T-cell (primary cell): ENCODE measurements around the gene ELOVL7. TPM values are rescaled to one million over a fixed set of nuclear protein-coding genes. Genes with fewer than 3 reads are reported as not detected.

ENCODE experiments used
- ATAC-seq, 4 experiments: fragments of 200-7000 bp in 3 of 4; fragments of 150-1000 bp in 1 of 4; cut with Tn5 transposase; replicated peaks in 1 of 4; 1 replicate in 3 of 4; 2 replicates in 1 of 4; pipeline ENCODE4 v1.10.0; 2021; ENCODE audit warnings: moderate library complexity in 3 of 4, mild to moderate bottlenecking in 2 of 4, moderate number of reproducible peaks in 1 of 4
- CTCF ChIA-PET, 2 donors: fragments of 300-600 bp; sonication (Branson Sonifier 250); formaldehyde crosslinking; loops; one replicate each; lab custom pipeline; 2022; ENCODE audit warnings: antibody characterized with exemption in 2 of 2; lab: Charles Lee
- POLR2A ChIA-PET, 2 donors: fragments of 300-600 bp; sonication (Branson Sonifier 250); formaldehyde crosslinking; loops; one replicate each; lab custom pipeline; 2022; ENCODE audit warnings: antibody characterized with exemption in 2 of 2; lab: Charles Lee
- DNase-seq, 35 experiments: peaks; one replicate each; pipeline versions ENCODE4 v3.0.0 to v3.0.0-alpha.2; 2013 to 2023
- H3K27ac ChIP-seq: one replicate; pipeline ENCODE4 v1.5.1; 2013; ENCODE audit warnings: low read length
- H3K27me3 ChIP-seq, 2 experiments: replicated peaks in 1 of 2; 1 replicate in 1 of 2; 2 replicates in 1 of 2; pipeline versions ENCODE4 v1.6.1 to v1.7.0; 2013; ENCODE audit warnings: low read length in 1 of 2, mixed read lengths in 1 of 2; ENCODE audit not compliant: control insufficient read depth in 2 of 2, insufficient read depth in 2 of 2; ENCODE audit errors: extremely low read depth in 1 of 2
- H3K36me3 ChIP-seq, 2 donors: 1 replicate in 1 of 2; 2 replicates in 1 of 2; pipeline versions ENCODE4 v1.6.1 to v1.7.0; 2013; ENCODE audit warnings: low read length in 1 of 2; ENCODE audit not compliant: control insufficient read depth in 2 of 2, insufficient read depth in 1 of 2; ENCODE audit errors: extremely low read depth in 1 of 2
- H3K4me1 ChIP-seq, 2 experiments: 1 replicate in 1 of 2; 2 replicates in 1 of 2; pipeline versions ENCODE4 v1.6.1 to v1.7.0; 2013; ENCODE audit warnings: low read length in 2 of 2, mixed read lengths in 1 of 2; ENCODE audit not compliant: insufficient read depth in 2 of 2, control insufficient read depth in 1 of 2; ENCODE audit errors: extremely low read depth in 1 of 2
- H3K4me3 ChIP-seq, 2 donors: 1 replicate in 1 of 2; 2 replicates in 1 of 2; pipeline versions ENCODE4 v1.5.1 to v1.7.0; 2013; ENCODE audit warnings: mild to moderate bottlenecking in 2 of 2, low read length in 1 of 2, moderate library complexity in 1 of 2; ENCODE audit not compliant: control insufficient read depth in 1 of 2; ENCODE audit errors: extremely low read depth in 1 of 2
- H3K9me3 ChIP-seq: 2 replicates; pipeline ENCODE4 v1.7.0; 2013
- H3K27ac Mint-ChIP-seq, 2 donors: one replicate each; pipeline ENCODE4 v1.8.0; 2020 to 2021; ENCODE audit warnings: mild to moderate bottlenecking in 2 of 2, mixed read lengths in 2 of 2
- H3K27me3 Mint-ChIP-seq, 2 donors: one replicate each; pipeline ENCODE4 v1.8.0; 2021 to 2022; ENCODE audit warnings: mixed read lengths in 2 of 2
- H3K36me3 Mint-ChIP-seq: one replicate; pipeline ENCODE4 v1.8.0; 2021; ENCODE audit warnings: mixed read lengths
- H3K4me1 Mint-ChIP-seq, 3 donors: one replicate each; pipeline ENCODE4 v1.8.0; 2020 to 2022; ENCODE audit warnings: mixed read lengths in 3 of 3, mild to moderate bottlenecking in 1 of 3
- H3K4me3 Mint-ChIP-seq, 3 donors: one replicate each; pipeline ENCODE4 v1.8.0; 2020 to 2022; ENCODE audit warnings: mild to moderate bottlenecking in 3 of 3, mixed read lengths in 3 of 3, moderate library complexity in 3 of 3
- H3K9me3 Mint-ChIP-seq, 3 donors: one replicate each; pipeline ENCODE4 v1.8.0; 2020 to 2022; ENCODE audit warnings: mixed read lengths in 3 of 3
- WGBS: methylation state at CpG from one replicate; pipeline ENCODE4 v1.1.5; 2013; ENCODE audit warnings: missing lambda C conversion rate; ENCODE audit not compliant: insufficient coverage; 5-methylcytosine and 5-hydroxymethylcytosine counted together
- total RNA-seq, 35 experiments: library from RNA in 6 of 35; stranded (reverse) in 6 of 35; fragments of 120-200 nt in 1 of 35; gene quantifications; one replicate each; pipeline versions ENCODE4 v1.2.1 to v1.2.4 and lab custom pipeline; 2013 to 2026

The ELOVL7 gene
- total RNA-seq, 5 donors from 2014 or later (not counting 1 experiment from before 2014, with no cell fraction given) = 0.13 to 0.70 (median 0.29) TPM

- WGBS = 88% methylated on average over 1 of the region's 2 CpGs
- Mint-ChIP-seq H3K4me3 (no peak overlapping the region), H3K27me3 (peaks cover 5 to 14% of the 10 kb centered on the region in 2 donors), H3K36me3 (no peaks in the 10 kb centered on the region), H3K27ac (no peak overlapping the region), H3K4me1 (no peaks in the 10 kb centered on the region), H3K9me3 (peaks cover 0 to 3% (median 0%) of the 10 kb centered on the region in 3 donors)
- Histone ChIP-seq H3K9me3 (no peaks in the 10 kb centered on the region), H3K36me3 (no peaks in the 10 kb centered on the region), H3K27me3 (peaks cover 0 to 2% of the 10 kb centered on the region in 2 experiments), H3K27ac (no peak overlapping the region), H3K4me1 (no peaks in the 10 kb centered on the region), H3K4me3 (no peak overlapping the region)
- ChIA-PET CTCF (no interaction called here), POLR2A (no interaction called here)
- no peak for ATAC-seq
- no peak for DNase-seq
Observed at GRCh38 chr5:60794691-60795090, 49.4 kb downstream of the ELOVL7 start.

DNA sequence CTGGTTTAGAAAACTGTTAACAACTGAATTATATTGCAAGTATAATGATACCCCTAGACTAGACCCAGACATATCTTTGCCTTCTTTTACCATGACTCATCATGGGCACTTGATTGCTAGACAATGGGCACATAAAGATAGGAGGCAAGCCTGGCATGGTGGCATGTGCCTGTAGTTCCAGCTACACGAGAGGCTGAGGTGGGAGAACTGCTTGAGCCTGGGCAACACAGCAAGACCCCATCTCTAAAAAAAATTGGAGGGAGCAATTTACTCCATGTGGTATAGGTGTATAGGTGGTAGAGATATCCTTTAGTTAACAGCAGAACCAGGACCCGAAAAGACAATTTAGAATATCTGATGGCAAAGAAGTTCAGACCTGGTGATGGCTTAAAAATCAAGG is 51.6 kb downstream of the ELOVL7 start:
- 80% methylated on average over 1 of the region's 2 CpGs for WGBS
- POLR2A ChIA-PET = no interaction called here
- no peak overlapping the region for H3K27ac Mint-ChIP-seq

GRCh38 chr5:60789551-60789950 is 54.5 kb downstream of the ELOVL7 start:
- Histone ChIP-seq H3K27ac (no peak overlapping the region), H3K27me3 (peaks cover 0 to 2% of the 10 kb centered on the region in 2 experiments), H3K4me1 (no peaks in the 10 kb centered on the region), H3K36me3 (no peaks in the 10 kb centered on the region), H3K4me3 (no peak overlapping the region), H3K9me3 (no peaks in the 10 kb centered on the region)
- ATAC-seq = no peak
- H3K27ac Mint-ChIP-seq = no peak overlapping the region
- no peaks in the 10 kb centered on the region for H3K4me1 Mint-ChIP-seq
- H3K4me3 Mint-ChIP-seq = no peak overlapping the region
- ChIA-PET POLR2A (no interaction called here), CTCF (no interaction called here)
- WGBS = no CpG with 5 or more reads among the region's 3 CpGs
- peaks cover 5 to 7% of the 10 kb centered on the region in 2 donors for H3K27me3 Mint-ChIP-seq
- H3K9me3 Mint-ChIP-seq = peaks cover 0 to 4% (median 0%) of the 10 kb centered on the region in 3 donors
- DNase-seq = no peak
- H3K36me3 Mint-ChIP-seq = no peaks in the 10 kb centered on the region

More for the DNA sequence above, 51.6 kb downstream of the ELOVL7 start:
- peaks cover 0 to 3% (median 0%) of the 10 kb centered on the region in 3 donors for H3K9me3 Mint-ChIP-seq
- H3K27me3 Mint-ChIP-seq = peaks cover 6 to 7% of the 10 kb centered on the region in 2 donors
- H3K36me3 Mint-ChIP-seq = no peaks in the 10 kb centered on the region
- H3K36me3 ChIP-seq = no peaks in the 10 kb centered on the region
- no peak for ATAC-seq
- CTCF ChIA-PET = no interaction called here
- no peaks in the 10 kb centered on the region for H3K4me1 Mint-ChIP-seq
- no peak overlapping the region for H3K4me3 Mint-ChIP-seq
- DNase-seq = no peak
- no peak overlapping the region for H3K27ac ChIP-seq
- H3K27me3 ChIP-seq = peaks cover 0 to 2% of the 10 kb centered on the region in 2 experiments
- H3K9me3 ChIP-seq = no peaks in the 10 kb centered on the region
- H3K4me3 ChIP-seq = no peak overlapping the region
- no peaks in the 10 kb centered on the region for H3K4me1 ChIP-seq

- Mint-ChIP-seq H3K9me3 (peaks cover 0 to 4% (median 0%) of the 10 kb centered on the region in 3 donors), H3K4me1 (no peaks in the 10 kb centered on the region), H3K4me3 (no peak overlapping the region), H3K27me3 (peaks cover 5 to 7% of the 10 kb centered on the region in 2 donors), H3K36me3 (no peaks in the 10 kb centered on the region), H3K27ac (no peak overlapping the region)
- DNase-seq (no peak), ATAC-seq (no peak)
- H3K4me1 ChIP-seq = no peaks in the 10 kb centered on the region
- POLR2A ChIA-PET = no interaction called here
- H3K9me3 ChIP-seq = no peaks in the 10 kb centered on the region
- H3K27ac ChIP-seq = no peak overlapping the region
- no CpG with 5 or more reads among the region's 3 CpGs for WGBS
- H3K36me3 ChIP-seq = no peaks in the 10 kb centered on the region
- H3K4me3 ChIP-seq = no peak overlapping the region
- peaks cover 0 to 2% of the 10 kb centered on the region in 2 experiments for H3K27me3 ChIP-seq
- CTCF ChIA-PET = no interaction called here
Observed at GRCh38 chr5:60788863-60789513, 55.1 kb downstream of the ELOVL7 start.

DNA sequence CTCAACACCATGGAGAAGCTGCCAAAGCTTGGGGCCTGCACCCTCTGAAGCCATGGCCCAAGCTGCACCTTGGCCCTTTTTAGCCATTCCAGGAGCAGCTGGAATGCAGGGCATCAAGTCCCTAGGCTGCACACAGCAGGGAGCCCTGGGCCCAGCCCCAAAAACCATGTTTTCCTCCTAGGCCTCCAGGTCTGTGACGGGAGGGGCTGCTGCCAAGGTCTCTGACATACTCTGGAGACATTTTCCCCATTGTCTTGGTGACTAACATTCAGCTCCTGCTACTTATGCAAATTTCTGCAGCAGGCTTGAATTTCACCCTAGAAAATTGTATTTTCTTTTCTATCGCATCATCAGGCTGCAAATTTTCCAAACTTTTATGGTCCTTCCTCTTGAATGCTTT is 64.6 kb downstream of the ELOVL7 start:
- H3K9me3 Mint-ChIP-seq = peaks cover 0 to under 1% (median 0%) of the 10 kb centered on the region in 3 donors
- ATAC-seq = no peak
- H3K36me3 Mint-ChIP-seq = no peaks in the 10 kb centered on the region
- CTCF ChIA-PET = no interaction called here
- DNase-seq = no peak
- H3K9me3 ChIP-seq = no peaks in the 10 kb centered on the region
- WGBS = 67% methylated on average over 1 of the region's 2 CpGs
- no peak overlapping the region for H3K27ac Mint-ChIP-seq
- peaks cover 0 to 3% of the 10 kb centered on the region in 2 donors for H3K27me3 Mint-ChIP-seq
- H3K4me1 Mint-ChIP-seq = no peaks in the 10 kb centered on the region
- H3K4me1 ChIP-seq = no peaks in the 10 kb centered on the region
- POLR2A ChIA-PET = no interaction called here
- H3K4me3 Mint-ChIP-seq = no peak overlapping the region
- H3K27ac ChIP-seq = no peak overlapping the region
- no peak overlapping the region for H3K4me3 ChIP-seq
- H3K27me3 ChIP-seq = no peaks in the 10 kb centered on the region
- H3K36me3 ChIP-seq = no peaks in the 10 kb centered on the region

- H3K27me3 ChIP-seq = no peaks in the 10 kb centered on the region
- no peak overlapping the region for H3K4me3 Mint-ChIP-seq
- CTCF ChIA-PET = no interaction called here
Observed at GRCh38 chr5:60776343-60776742, 67.7 kb downstream of the ELOVL7 start.

More at GRCh38 chr5:60776343-60776742, 67.7 kb downstream of the ELOVL7 start:
- Mint-ChIP-seq H3K4me1 (no peaks in the 10 kb centered on the region), H3K27me3 (peaks cover 3 to 6% of the 10 kb centered on the region in 2 donors), H3K27ac (no peak overlapping the region), H3K36me3 (no peaks in the 10 kb centered on the region), H3K9me3 (peaks cover 0 to 4% (median 3%) of the 10 kb centered on the region in 3 donors)
- H3K4me3 ChIP-seq = no peak overlapping the region
- no peak for DNase-seq
- no peaks in the 10 kb centered on the region for H3K9me3 ChIP-seq
- no peak overlapping the region for H3K27ac ChIP-seq
- no CpG with 5 or more reads among the region's 1 CpG for WGBS
- no peaks in the 10 kb centered on the region for H3K36me3 ChIP-seq
- no peak for ATAC-seq
- POLR2A ChIA-PET = no interaction called here
- H3K4me1 ChIP-seq = no peaks in the 10 kb centered on the region
